Measurements from ENCODE around the gene KIDINS220.

KIDINS220 gene

GRCh38 chr2:8836971-8837794 lies at the start of gene KIDINS220:
Gene KIDINS220, minus strand, starts transcription at chr2:8837613. Its CDS starts 10,520 bp downstream, at chr2:8827093.
- TF ChIP-seq FOXM1 (IDR thresholded peaks at IDR 0.05; ENCODE audit: borderline replicate concordance, low read depth) (no peak), CREB1 (IDR thresholded peaks at IDR 0.05; ENCODE audit: low read depth) (no peak), EP300 (IDR thresholded peaks at IDR 0.05; ENCODE audit: borderline replicate concordance) (no peak), MAX (IDR thresholded peaks at IDR 0.05) (peak; percentile 66), USF1 (IDR thresholded peaks at IDR 0.05) (peak; percentile 97), TCF12 (IDR thresholded peaks at IDR 0.05; ENCODE audit: low read depth) (no peak), TEAD4 (IDR thresholded peaks at IDR 0.05) (no peak), EGR1 (IDR thresholded peaks at IDR 0.05) (no peak), NFIC (IDR thresholded peaks at IDR 0.05) (no peak), CEBPB (IDR thresholded peaks at IDR 0.05) (no peak), RAD21 (IDR thresholded peaks at IDR 0.05; ENCODE audit: low read depth) (no peak), TAF1 (IDR thresholded peaks at IDR 0.05; ENCODE audit: low read depth) (peak; percentile 89), YY1 (IDR thresholded peaks at IDR 0.05; ENCODE audit: low read depth) (peak; percentile 95), ZBTB7A (IDR thresholded peaks at IDR 0.05; ENCODE audit: low read depth) (no peak; the same call in 1 of the 2 replicates)
- TF ChIP-seq, protein P1, sequence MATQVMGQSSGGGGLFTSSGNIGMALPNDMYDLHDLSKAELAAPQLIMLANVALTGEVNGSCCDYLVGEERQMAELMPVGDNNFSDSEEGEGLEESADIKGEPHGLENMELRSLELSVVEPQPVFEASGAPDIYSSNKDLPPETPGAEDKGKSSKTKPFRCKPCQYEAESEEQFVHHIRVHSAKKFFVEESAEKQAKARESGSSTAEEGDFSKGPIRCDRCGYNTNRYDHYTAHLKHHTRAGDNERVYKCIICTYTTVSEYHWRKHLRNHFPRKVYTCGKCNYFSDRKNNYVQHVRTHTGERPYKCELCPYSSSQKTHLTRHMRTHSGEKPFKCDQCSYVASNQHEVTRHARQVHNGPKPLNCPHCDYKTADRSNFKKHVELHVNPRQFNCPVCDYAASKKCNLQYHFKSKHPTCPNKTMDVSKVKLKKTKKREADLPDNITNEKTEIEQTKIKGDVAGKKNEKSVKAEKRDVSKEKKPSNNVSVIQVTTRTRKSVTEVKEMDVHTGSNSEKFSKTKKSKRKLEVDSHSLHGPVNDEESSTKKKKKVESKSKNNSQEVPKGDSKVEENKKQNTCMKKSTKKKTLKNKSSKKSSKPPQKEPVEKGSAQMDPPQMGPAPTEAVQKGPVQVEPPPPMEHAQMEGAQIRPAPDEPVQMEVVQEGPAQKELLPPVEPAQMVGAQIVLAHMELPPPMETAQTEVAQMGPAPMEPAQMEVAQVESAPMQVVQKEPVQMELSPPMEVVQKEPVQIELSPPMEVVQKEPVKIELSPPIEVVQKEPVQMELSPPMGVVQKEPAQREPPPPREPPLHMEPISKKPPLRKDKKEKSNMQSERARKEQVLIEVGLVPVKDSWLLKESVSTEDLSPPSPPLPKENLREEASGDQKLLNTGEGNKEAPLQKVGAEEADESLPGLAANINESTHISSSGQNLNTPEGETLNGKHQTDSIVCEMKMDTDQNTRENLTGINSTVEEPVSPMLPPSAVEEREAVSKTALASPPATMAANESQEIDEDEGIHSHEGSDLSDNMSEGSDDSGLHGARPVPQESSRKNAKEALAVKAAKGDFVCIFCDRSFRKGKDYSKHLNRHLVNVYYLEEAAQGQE (IDR thresholded peaks at IDR 0.05; ENCODE audit: low read depth) = no peak

DNA sequence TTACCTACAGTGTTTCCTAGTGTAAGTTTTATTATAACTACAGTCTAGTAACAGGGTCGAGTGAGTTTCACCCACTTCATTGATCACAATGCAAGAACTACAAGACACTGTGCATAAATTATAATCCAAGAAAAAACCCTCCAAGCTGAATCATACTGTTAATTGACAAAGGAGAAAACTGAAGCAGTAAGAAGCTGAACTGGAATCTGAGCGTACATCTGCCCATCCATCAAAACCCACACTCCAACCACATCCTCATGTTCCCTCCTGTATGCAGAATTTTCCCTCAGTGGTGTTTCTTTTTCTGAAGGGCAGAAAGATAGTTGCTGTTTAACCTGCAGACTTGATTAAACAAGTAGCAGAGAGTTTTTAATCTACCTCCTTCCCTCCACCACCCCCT lies 49.5 kb upstream of the KIDINS220 start:
- no peak for TF ChIP-seq TEAD4 (IDR thresholded peaks at IDR 0.05)
- TF ChIP-seq FOXM1 (IDR thresholded peaks at IDR 0.05; ENCODE audit: borderline replicate concordance, low read depth) = no peak
- no peak for TF ChIP-seq RAD21 (IDR thresholded peaks at IDR 0.05; ENCODE audit: low read depth)
- TF ChIP-seq TAF1 (IDR thresholded peaks at IDR 0.05; ENCODE audit: low read depth) = no peak
- no peak for TF ChIP-seq CEBPB (IDR thresholded peaks at IDR 0.05)
- TF ChIP-seq, protein P1 (IDR thresholded peaks at IDR 0.05; ENCODE audit: low read depth) = no peak
- no peak for TF ChIP-seq YY1 (IDR thresholded peaks at IDR 0.05; ENCODE audit: low read depth)
- TF ChIP-seq CREB1 (IDR thresholded peaks at IDR 0.05; ENCODE audit: low read depth) = no peak
- no peak for TF ChIP-seq ZBTB7A (IDR thresholded peaks at IDR 0.05; ENCODE audit: low read depth)
- TF ChIP-seq EP300 (IDR thresholded peaks at IDR 0.05; ENCODE audit: borderline replicate concordance) = no peak
- TF ChIP-seq EGR1 (IDR thresholded peaks at IDR 0.05) = no peak
- TF ChIP-seq USF1 (IDR thresholded peaks at IDR 0.05) = no peak
- TF ChIP-seq TCF12 (IDR thresholded peaks at IDR 0.05; ENCODE audit: low read depth) = no peak
- TF ChIP-seq MAX (IDR thresholded peaks at IDR 0.05) = no peak
- TF ChIP-seq NFIC (IDR thresholded peaks at IDR 0.05) = no peak

DNA sequence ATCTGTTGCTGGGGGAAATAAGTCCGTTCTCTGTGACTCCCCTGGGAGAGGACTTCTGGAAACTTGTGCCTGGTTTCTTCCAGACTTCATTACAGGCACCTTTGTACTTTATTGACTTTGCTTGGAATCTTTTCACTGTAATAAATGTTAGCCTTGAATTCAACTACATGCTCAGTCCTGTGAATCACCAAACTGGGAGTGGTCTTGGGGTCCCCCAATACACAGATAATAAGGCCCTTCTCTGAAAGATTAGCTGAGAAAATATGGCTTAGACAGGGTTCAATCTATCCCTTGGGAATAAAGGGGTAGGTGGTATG lies 48.7 kb upstream of the KIDINS220 start:
- TF ChIP-seq NFIC (IDR thresholded peaks at IDR 0.05) (no peak), TCF12 (IDR thresholded peaks at IDR 0.05; ENCODE audit: low read depth) (no peak), CEBPB (IDR thresholded peaks at IDR 0.05) (no peak), CREB1 (IDR thresholded peaks at IDR 0.05; ENCODE audit: low read depth) (no peak), MAX (IDR thresholded peaks at IDR 0.05) (no peak), USF1 (IDR thresholded peaks at IDR 0.05) (no peak), YY1 (IDR thresholded peaks at IDR 0.05; ENCODE audit: low read depth) (no peak), TEAD4 (IDR thresholded peaks at IDR 0.05) (no peak), RAD21 (IDR thresholded peaks at IDR 0.05; ENCODE audit: low read depth) (no peak), FOXM1 (IDR thresholded peaks at IDR 0.05; ENCODE audit: borderline replicate concordance, low read depth) (no peak), EGR1 (IDR thresholded peaks at IDR 0.05) (no peak), TAF1 (IDR thresholded peaks at IDR 0.05; ENCODE audit: low read depth) (no peak), EP300 (IDR thresholded peaks at IDR 0.05; ENCODE audit: borderline replicate concordance) (no peak)
- TF ChIP-seq, protein P1 (IDR thresholded peaks at IDR 0.05; ENCODE audit: low read depth) = no peak

Measured in Ishikawa (cell line).